Lung (tissue), 12 donors: Measurements from ENCODE around the gene CCDC127. TPM values are rescaled to one million over a fixed set of nuclear protein-coding genes. Genes with fewer than 3 reads are reported as not detected.

ENCODE experiments used
- ATAC-seq: fragments of 200-7000 bp; cut with Tn5 transposase; one replicate; pipeline ENCODE4 v1.9.1; 2020; ENCODE audit warnings: moderate number of reproducible peaks; ENCODE audit not compliant: insufficient read depth, low FRiP score
- DNase-seq, 3 donors: peaks; one replicate each; pipeline ENCODE4 v3.0.0-alpha.2; 2013 to 2017
- H3K27ac ChIP-seq, 2 donors: one replicate each; pipeline ENCODE4 v1.5.1; 2013; ENCODE audit warnings: mild to moderate bottlenecking in 2 of 2, moderate library complexity in 2 of 2, control low read depth in 1 of 2, inconsistent platforms in 1 of 2, low read depth in 1 of 2, low read length in 1 of 2
- H3K27me3 ChIP-seq, 3 donors: one replicate each; pipeline ENCODE4 v1.5.1; 2013; ENCODE audit warnings: low read length in 2 of 3; ENCODE audit not compliant: control insufficient read depth in 3 of 3, insufficient read depth in 3 of 3
- H3K36me3 ChIP-seq, 4 donors: one replicate each; pipeline ENCODE4 v1.5.1; 2013; ENCODE audit warnings: low read length in 4 of 4, mild to moderate bottlenecking in 1 of 4, moderate library complexity in 1 of 4; ENCODE audit not compliant: control insufficient read depth in 4 of 4, insufficient read depth in 4 of 4
- H3K4me1 ChIP-seq, 5 donors: one replicate each; pipeline ENCODE4 v1.5.1; 2013; ENCODE audit warnings: low read length in 5 of 5, mild to moderate bottlenecking in 2 of 5, moderate library complexity in 1 of 5; ENCODE audit not compliant: control insufficient read depth in 5 of 5, insufficient read depth in 5 of 5
- H3K4me3 ChIP-seq: one replicate; pipeline ENCODE4 v1.5.1; 2013; ENCODE audit warnings: mild to moderate bottlenecking, control low read depth, moderate library complexity
- H3K9ac ChIP-seq, 2 donors: one replicate each; pipeline ENCODE4 v1.5.1; 2013; ENCODE audit warnings: low read length in 2 of 2, control low read depth in 1 of 2; ENCODE audit not compliant: insufficient read depth in 1 of 2
- H3K9me3 ChIP-seq, 4 donors: one replicate each; pipeline ENCODE4 v1.5.1; 2013; ENCODE audit warnings: low read length in 3 of 4, mild to moderate bottlenecking in 1 of 4, moderate library complexity in 1 of 4; ENCODE audit not compliant: control insufficient read depth in 4 of 4, insufficient read depth in 3 of 4
- CTCF ChIP-seq: IDR thresholded peaks from 2 replicates; pipeline ENCODE4 v1.5.1; 2012; ENCODE audit warnings: mild to moderate bottlenecking; ENCODE audit errors: control extremely low read depth, extremely low read depth
- WGBS, 2 donors: extraction: QIAGEN DNeasy Blood & Tissue Kit; methylation state at CpG; one replicate each; pipeline ENCODE4 v1.1.7; 2013; 5-methylcytosine and 5-hydroxymethylcytosine counted together
- polyA plus RNA-seq, 2 donors: library from polyadenylated mRNA; stranded (reverse); fragments of 200-250 nt; gene quantifications; one replicate each; pipeline ENCODE4 v1.2.1, GENCODE V29; 2013
- total RNA-seq, 2 donors: library from RNA; depleted of rRNA in 1 of 2; stranded (reverse); fragments of >200 nt in 1 of 2; gene quantifications; one replicate each; pipeline ENCODE4 v1.2.1, GENCODE V29; 2014 to 2021
- donor health status: control.
- donor health status: control.
- donor health status: Bipolar disorder and iron deficiency.
- donor health status: healthy.
- donor health status: DM: yes; HTN: yes; CAD: no.

CCDC127 gene
- total and polyA plus RNA-seq, 4 donors: 2.1 to 6.4 (median 3.9) TPM

GRCh38 chr5:204462-204861 is 13.5 kb downstream of the CCDC127 start:
- DNase-seq (no peak), ATAC-seq (no peak)
- no peaks in the 10 kb centered on the region for H3K27me3 ChIP-seq
- H3K9me3 ChIP-seq: no peaks in the 10 kb centered on the region
- no peak for TF ChIP-seq CTCF
- H3K4me3 ChIP-seq: no peak overlapping the region
- peaks cover 0 to 29% (median 6%) of the 10 kb centered on the region in 4 donors for H3K36me3 ChIP-seq
- H3K27ac ChIP-seq: no peak overlapping the region
- peaks cover 0 to 5% (median 0%) of the 10 kb centered on the region in 5 donors for H3K4me1 ChIP-seq
- no peak overlapping the region for H3K9ac ChIP-seq

GRCh38 chr5:204001-204400 is 14.0 kb downstream of the CCDC127 start:
- peaks cover 0 to 5% (median 0%) of the 10 kb centered on the region in 5 donors for H3K4me1 ChIP-seq
- H3K27me3 ChIP-seq: no peaks in the 10 kb centered on the region
- WGBS, 2 donors: 81 to 90% methylated on average over 6 of the region's 6 CpGs
- DNase-seq (no peak), ATAC-seq (no peak)
- peaks cover 0 to 29% (median 7%) of the 10 kb centered on the region in 4 donors for H3K36me3 ChIP-seq
- H3K9ac ChIP-seq: no peak overlapping the region
- no peak for TF ChIP-seq CTCF
- no peak overlapping the region for H3K4me3 ChIP-seq
- H3K9me3 ChIP-seq: no peaks in the 10 kb centered on the region
- no peak overlapping the region for H3K27ac ChIP-seq

GRCh38 chr5:203246-203930 is 14.6 kb downstream of the CCDC127 start:
- ATAC-seq: no peak
- peaks cover 0 to 5% (median 0%) of the 10 kb centered on the region in 5 donors for H3K4me1 ChIP-seq
- 93 to 96% methylated on average over 26 of the region's 26 CpGs for WGBS, 2 donors
- TF ChIP-seq CTCF: no peak
- H3K9ac ChIP-seq: no peak overlapping the region
- DNase-seq: no peak
- no peaks in the 10 kb centered on the region for H3K9me3 ChIP-seq
- H3K27ac ChIP-seq: no peak overlapping the region
- H3K36me3 ChIP-seq: peaks cover 0 to 31% (median 9%) of the 10 kb centered on the region in 4 donors
- H3K27me3 ChIP-seq: no peaks in the 10 kb centered on the region
- H3K4me3 ChIP-seq: no peak overlapping the region

GRCh38 chr5:201672-202071 is 16.3 kb downstream of the CCDC127 start:
- TF ChIP-seq CTCF: no peak

More at GRCh38 chr5:201672-202071, 16.3 kb downstream of the CCDC127 start:
- H3K36me3 ChIP-seq: peaks cover 0 to 25% (median 9%) of the 10 kb centered on the region in 4 donors
- 89 to 95% methylated on average over 8 of the region's 8 CpGs for WGBS, 2 donors
- no peak overlapping the region for H3K9ac ChIP-seq
- no peak overlapping the region for H3K4me3 ChIP-seq
- H3K9me3 ChIP-seq: no peaks in the 10 kb centered on the region
- no peak for DNase-seq
- no peaks in the 10 kb centered on the region for H3K27me3 ChIP-seq
- H3K27ac ChIP-seq: no peak overlapping the region
- no peak for ATAC-seq
- H3K4me1 ChIP-seq: peaks cover 0 to 1% (median 0%) of the 10 kb centered on the region in 5 donors
